Stimulated activated effector memory CD8-positive, alpha-beta T cell treated with anti-CD3 and anti-CD28 coated beads, Interleukin-12 subunit alpha, Interleukin-12 subunit beta, amount 100 ng/mL, for 72 hours (primary cell): ENCODE data around the gene H3-3A.

Experiments
- ATAC-seq: fragments of 150-1000 bp; cut with Tn5 transposase; 2 replicates; pipeline ENCODE4 v1.10.0; 2021
- DNase-seq, 2 donors: peaks; one replicate each; pipeline ENCODE4 v3.0.0; 2021 to 2022; ENCODE audit warnings: low spot score in 2 of 2
- H3K27ac Mint-ChIP-seq: one replicate; pipeline ENCODE4 v1.8.0; 2022; ENCODE audit warnings: mild to moderate bottlenecking, mixed read lengths
- H3K36me3 Mint-ChIP-seq: one replicate; pipeline ENCODE4 v1.8.0; 2022; ENCODE audit warnings: mild to moderate bottlenecking, mixed read lengths
- H3K4me1 Mint-ChIP-seq: one replicate; pipeline ENCODE4 v1.8.0; 2022; ENCODE audit warnings: mixed read lengths
- H3K4me3 Mint-ChIP-seq: one replicate; pipeline ENCODE4 v1.8.0; 2022; ENCODE audit warnings: mild to moderate bottlenecking, mixed read lengths
- H3K9me3 Mint-ChIP-seq: one replicate; pipeline ENCODE4 v1.8.0; 2022; ENCODE audit warnings: mixed read lengths

H3-3A gene

GRCh38 chr1:226110249-226111097 is 48.0 kb downstream of the H3-3A start:
- Mint-ChIP-seq H3K9me3 (no peaks in the 10 kb centered on the region), H3K4me1 (peaks cover 33% of the 10 kb centered on the region), H3K27ac (peak overlapping the region; percentile 92), H3K36me3 (peaks cover 21% of the 10 kb centered on the region), H3K4me3 (peak overlapping the region; percentile 91)
- ATAC-seq (peak; percentile 88), DNase-seq (peak; percentile 76 to 90)

GRCh38 chr1:226111098-226111882 is 48.8 kb downstream of the H3-3A start:
- DNase-seq: no peak
- Mint-ChIP-seq H3K4me1 (peaks cover 33% of the 10 kb centered on the region), H3K9me3 (no peaks in the 10 kb centered on the region), H3K27ac (peak overlapping the region; percentile 92), H3K36me3 (peaks cover 21% of the 10 kb centered on the region), H3K4me3 (peak overlapping the region; percentile 91)
- ATAC-seq: no peak

DNA sequence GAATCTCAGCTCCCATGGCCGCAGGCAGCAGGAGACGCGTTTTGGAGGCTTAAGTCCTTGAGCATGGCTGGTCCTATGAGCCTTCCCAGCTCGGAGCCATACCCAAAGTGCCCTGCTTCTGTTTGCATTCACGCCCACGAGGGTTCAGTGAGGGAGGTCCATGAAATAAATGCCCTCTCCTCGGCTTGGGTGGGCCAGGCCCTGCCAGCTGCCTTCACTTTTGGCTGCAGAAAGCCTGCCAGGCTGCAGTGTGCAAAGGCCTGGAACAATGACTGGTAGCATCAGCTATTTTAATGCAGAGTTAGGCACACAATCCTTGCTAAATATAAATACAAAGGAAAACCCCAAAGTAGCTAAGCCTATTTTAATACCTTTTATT is 49.4 kb downstream of the H3-3A start:
- Mint-ChIP-seq H3K36me3 (peaks cover 21% of the 10 kb centered on the region), H3K4me1 (peaks cover 33% of the 10 kb centered on the region), H3K27ac (peak overlapping the region; percentile 92), H3K9me3 (no peaks in the 10 kb centered on the region), H3K4me3 (peak overlapping the region; percentile 91)
- DNase-seq: no peak
- ATAC-seq: no peak

DNA sequence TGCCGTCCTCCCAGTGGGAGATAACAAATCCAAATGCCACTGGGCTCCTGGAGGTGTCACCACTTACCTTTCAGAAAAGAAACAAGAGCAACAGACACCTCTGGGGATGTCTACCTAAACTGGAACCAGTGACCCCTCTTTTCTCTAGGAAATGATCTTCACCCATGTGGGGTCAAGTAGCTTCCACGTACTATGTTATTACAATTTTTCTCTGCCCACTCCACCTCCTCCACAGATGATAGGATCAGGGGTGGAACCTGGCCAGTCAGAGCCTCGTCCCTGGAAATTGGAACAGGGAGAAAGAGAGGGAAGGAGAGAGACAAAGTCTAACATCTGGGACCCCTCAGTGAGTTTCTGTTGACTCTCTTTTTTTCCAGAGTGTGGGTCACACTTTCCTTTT is 50.1 kb downstream of the H3-3A start:
- Mint-ChIP-seq H3K4me1 (peaks cover 30% of the 10 kb centered on the region), H3K4me3 (peak overlapping the region; percentile 91), H3K9me3 (no peaks in the 10 kb centered on the region), H3K27ac (peak overlapping the region; percentile 46), H3K36me3 (peaks cover 21% of the 10 kb centered on the region)
- DNase-seq (no peak), ATAC-seq (no peak)

GRCh38 chr1:226116673-226117072 is 54.2 kb downstream of the H3-3A start:
- Mint-ChIP-seq H3K4me1 (peaks cover 5% of the 10 kb centered on the region), H3K36me3 (peaks cover 12% of the 10 kb centered on the region)
- ATAC-seq: no peak

DNA sequence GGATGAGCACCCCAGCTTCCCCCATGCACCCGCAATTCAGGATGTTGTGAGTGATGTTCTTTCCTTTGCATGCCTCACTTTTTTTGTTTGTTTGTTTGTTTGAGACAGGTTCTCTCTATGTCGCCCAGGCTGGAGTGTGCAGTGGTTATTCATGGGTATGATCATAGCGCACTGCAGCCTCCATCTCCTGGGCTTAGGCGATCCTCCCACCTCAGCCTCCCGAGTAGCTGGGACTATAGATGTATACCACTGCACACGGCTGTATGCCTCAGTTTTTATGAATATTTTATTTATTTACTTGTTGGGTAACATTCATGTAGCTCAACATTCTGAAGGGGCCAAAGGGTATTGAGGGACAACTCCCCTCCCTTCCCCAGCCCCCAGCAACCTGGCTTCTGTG is 54.8 kb downstream of the H3-3A start:
- Mint-ChIP-seq H3K36me3 (peaks cover 7% of the 10 kb centered on the region), H3K9me3 (no peaks in the 10 kb centered on the region), H3K4me1 (peaks cover 5% of the 10 kb centered on the region), H3K27ac (no peak overlapping the region), H3K4me3 (no peak overlapping the region)
- ATAC-seq (no peak), DNase-seq (no peak)

More at GRCh38 chr1:226116673-226117072, 54.2 kb downstream of the H3-3A start:
- Mint-ChIP-seq H3K9me3 (no peaks in the 10 kb centered on the region), H3K4me3 (no peak overlapping the region), H3K27ac (no peak overlapping the region)
- no peak for DNase-seq

- H3K4me1 Mint-ChIP-seq: peaks cover 6% of the 10 kb centered on the region
- H3K9me3 Mint-ChIP-seq: no peaks in the 10 kb centered on the region
- no peak overlapping the region for H3K27ac Mint-ChIP-seq
- DNase-seq (no peak), ATAC-seq (no peak)
- no peak overlapping the region for H3K4me3 Mint-ChIP-seq
- H3K36me3 Mint-ChIP-seq: peaks cover 11% of the 10 kb centered on the region
Observed at GRCh38 chr1:226118357-226118756, 55.8 kb downstream of the H3-3A start.

- ATAC-seq (no peak), DNase-seq (no peak)
- Mint-ChIP-seq H3K27ac (no peak overlapping the region), H3K9me3 (no peaks in the 10 kb centered on the region), H3K36me3 (peaks cover 14% of the 10 kb centered on the region), H3K4me1 (peaks cover 14% of the 10 kb centered on the region), H3K4me3 (no peak overlapping the region)
Observed at GRCh38 chr1:226119169-226119568, 56.7 kb downstream of the H3-3A start.

- Mint-ChIP-seq H3K27ac (no peak overlapping the region), H3K9me3 (no peaks in the 10 kb centered on the region), H3K36me3 (peaks cover 14% of the 10 kb centered on the region), H3K4me3 (peak overlapping the region; percentile 70), H3K4me1 (peaks cover 22% of the 10 kb centered on the region)
- DNase-seq (no peak), ATAC-seq (no peak)
Observed at GRCh38 chr1:226120398-226120797, 57.9 kb downstream of the H3-3A start.

GRCh38 chr1:226121049-226121586 is 58.6 kb downstream of the H3-3A start:
- H3K36me3 Mint-ChIP-seq: peaks cover 14% of the 10 kb centered on the region
- H3K4me3 Mint-ChIP-seq: peak overlapping the region; percentile 70
- peaks cover 23% of the 10 kb centered on the region for H3K4me1 Mint-ChIP-seq
- ATAC-seq (no peak), DNase-seq (no peak)
- H3K9me3 Mint-ChIP-seq: no peaks in the 10 kb centered on the region
- no peak overlapping the region for H3K27ac Mint-ChIP-seq
